HL-60 (cell line): ENCODE measurements around the gene PCSK5.

Experiments
- GABPA ChIP-seq: IDR thresholded peaks from 2 replicates; pipeline ENCODE4 v1.6.1; 2012; ENCODE audit warnings: low read depth
- POLR2AphosphoS5 ChIP-seq: IDR thresholded peaks from 2 replicates; pipeline ENCODE4 v1.6.1; 2012; ENCODE audit warnings: low read depth
- SPI1 ChIP-seq: IDR thresholded peaks from 2 replicates; pipeline ENCODE4 v1.6.1; 2012; ENCODE audit warnings: low read depth, mild to moderate bottlenecking, borderline replicate concordance
- TF ChIP-seq, protein P1 (sequence below): IDR thresholded peaks from one replicate; pipeline ENCODE4 v1.5.1; 2011; ENCODE audit warnings: low read length, control low read depth, inconsistent platforms; ENCODE audit not compliant: insufficient read depth
- TF ChIP-seq, protein P2 (sequence below): IDR thresholded peaks from 2 replicates; pipeline ENCODE4 v1.6.1; 2012; ENCODE audit warnings: low read depth; ENCODE audit not compliant: insufficient replicate concordance

GRCh38 chr9:76095585-76095984 is 205.1 kb downstream of the PCSK5 start:
- TF ChIP-seq POLR2AphosphoS5 (no peak), GABPA (no peak), SPI1 (no peak)
- TF ChIP-seq, protein P1, sequence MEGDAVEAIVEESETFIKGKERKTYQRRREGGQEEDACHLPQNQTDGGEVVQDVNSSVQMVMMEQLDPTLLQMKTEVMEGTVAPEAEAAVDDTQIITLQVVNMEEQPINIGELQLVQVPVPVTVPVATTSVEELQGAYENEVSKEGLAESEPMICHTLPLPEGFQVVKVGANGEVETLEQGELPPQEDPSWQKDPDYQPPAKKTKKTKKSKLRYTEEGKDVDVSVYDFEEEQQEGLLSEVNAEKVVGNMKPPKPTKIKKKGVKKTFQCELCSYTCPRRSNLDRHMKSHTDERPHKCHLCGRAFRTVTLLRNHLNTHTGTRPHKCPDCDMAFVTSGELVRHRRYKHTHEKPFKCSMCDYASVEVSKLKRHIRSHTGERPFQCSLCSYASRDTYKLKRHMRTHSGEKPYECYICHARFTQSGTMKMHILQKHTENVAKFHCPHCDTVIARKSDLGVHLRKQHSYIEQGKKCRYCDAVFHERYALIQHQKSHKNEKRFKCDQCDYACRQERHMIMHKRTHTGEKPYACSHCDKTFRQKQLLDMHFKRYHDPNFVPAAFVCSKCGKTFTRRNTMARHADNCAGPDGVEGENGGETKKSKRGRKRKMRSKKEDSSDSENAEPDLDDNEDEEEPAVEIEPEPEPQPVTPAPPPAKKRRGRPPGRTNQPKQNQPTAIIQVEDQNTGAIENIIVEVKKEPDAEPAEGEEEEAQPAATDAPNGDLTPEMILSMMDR, result no peak
- TF ChIP-seq, protein P2, sequence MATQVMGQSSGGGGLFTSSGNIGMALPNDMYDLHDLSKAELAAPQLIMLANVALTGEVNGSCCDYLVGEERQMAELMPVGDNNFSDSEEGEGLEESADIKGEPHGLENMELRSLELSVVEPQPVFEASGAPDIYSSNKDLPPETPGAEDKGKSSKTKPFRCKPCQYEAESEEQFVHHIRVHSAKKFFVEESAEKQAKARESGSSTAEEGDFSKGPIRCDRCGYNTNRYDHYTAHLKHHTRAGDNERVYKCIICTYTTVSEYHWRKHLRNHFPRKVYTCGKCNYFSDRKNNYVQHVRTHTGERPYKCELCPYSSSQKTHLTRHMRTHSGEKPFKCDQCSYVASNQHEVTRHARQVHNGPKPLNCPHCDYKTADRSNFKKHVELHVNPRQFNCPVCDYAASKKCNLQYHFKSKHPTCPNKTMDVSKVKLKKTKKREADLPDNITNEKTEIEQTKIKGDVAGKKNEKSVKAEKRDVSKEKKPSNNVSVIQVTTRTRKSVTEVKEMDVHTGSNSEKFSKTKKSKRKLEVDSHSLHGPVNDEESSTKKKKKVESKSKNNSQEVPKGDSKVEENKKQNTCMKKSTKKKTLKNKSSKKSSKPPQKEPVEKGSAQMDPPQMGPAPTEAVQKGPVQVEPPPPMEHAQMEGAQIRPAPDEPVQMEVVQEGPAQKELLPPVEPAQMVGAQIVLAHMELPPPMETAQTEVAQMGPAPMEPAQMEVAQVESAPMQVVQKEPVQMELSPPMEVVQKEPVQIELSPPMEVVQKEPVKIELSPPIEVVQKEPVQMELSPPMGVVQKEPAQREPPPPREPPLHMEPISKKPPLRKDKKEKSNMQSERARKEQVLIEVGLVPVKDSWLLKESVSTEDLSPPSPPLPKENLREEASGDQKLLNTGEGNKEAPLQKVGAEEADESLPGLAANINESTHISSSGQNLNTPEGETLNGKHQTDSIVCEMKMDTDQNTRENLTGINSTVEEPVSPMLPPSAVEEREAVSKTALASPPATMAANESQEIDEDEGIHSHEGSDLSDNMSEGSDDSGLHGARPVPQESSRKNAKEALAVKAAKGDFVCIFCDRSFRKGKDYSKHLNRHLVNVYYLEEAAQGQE, result no peak
